Natural killer cell (primary cell): ENCODE data around the gene SRPRB. TPM values are rescaled to one million over a fixed set of nuclear protein-coding genes. Genes with fewer than 3 reads are reported as not detected.

Experiments
- ATAC-seq, 3 donors: fragments of 150-1000 bp in 2 of 3; fragments of 200-7000 bp in 1 of 3; cut with Tn5 transposase; 1 replicate in 1 of 3; 2 replicates in 2 of 3; pipeline ENCODE4 v1.10.0; 2021; ENCODE audit warnings: mild to moderate bottlenecking in 2 of 3, moderate library complexity in 2 of 3
- DNase-seq, 2 donors: peaks; one replicate each; pipeline versions ENCODE4 v3.0.0 to v3.0.0-alpha.2; 2013 to 2021; ENCODE audit warnings: mixed read lengths in 1 of 2
- H3K27ac ChIP-seq: one replicate; pipeline ENCODE4 v1.5.1; 2013; ENCODE audit warnings: mild to moderate bottlenecking, low read length
- H3K27me3 ChIP-seq: one replicate; pipeline ENCODE4 v1.6.1; 2013; ENCODE audit warnings: low read length; ENCODE audit not compliant: control insufficient read depth, insufficient read depth
- H3K36me3 ChIP-seq: one replicate; pipeline ENCODE4 v1.6.1; 2013; ENCODE audit warnings: low read length; ENCODE audit not compliant: control insufficient read depth, insufficient read depth
- H3K4me1 ChIP-seq: one replicate; pipeline ENCODE4 v1.6.1; 2013; ENCODE audit warnings: low read length; ENCODE audit not compliant: control insufficient read depth, insufficient read depth
- H3K4me3 ChIP-seq: one replicate; pipeline ENCODE4 v1.5.1; 2013; ENCODE audit warnings: low read length
- H3K9me3 ChIP-seq: one replicate; pipeline ENCODE4 v1.6.1; 2013; ENCODE audit warnings: low read length; ENCODE audit not compliant: control insufficient read depth, insufficient read depth
- H3K27ac Mint-ChIP-seq, 2 donors: one replicate each; pipeline ENCODE4 v1.8.0; 2022; ENCODE audit warnings: mild to moderate bottlenecking in 2 of 2, mixed read lengths in 2 of 2, moderate library complexity in 1 of 2
- H3K27me3 Mint-ChIP-seq, 2 donors: one replicate each; pipeline ENCODE4 v1.8.0; 2022; ENCODE audit warnings: low read depth in 2 of 2, mixed read lengths in 2 of 2
- H3K36me3 Mint-ChIP-seq: one replicate; pipeline ENCODE4 v1.8.0; 2022; ENCODE audit warnings: mixed read lengths
- H3K4me1 Mint-ChIP-seq, 2 donors: one replicate each; pipeline ENCODE4 v1.8.0; 2022; ENCODE audit warnings: mixed read lengths in 2 of 2
- H3K4me3 Mint-ChIP-seq: one replicate; pipeline ENCODE4 v1.8.0; 2022; ENCODE audit warnings: mild to moderate bottlenecking, moderate library complexity, mixed read lengths
- H3K9me3 Mint-ChIP-seq, 2 donors: one replicate each; pipeline ENCODE4 v1.8.0; 2022; ENCODE audit warnings: mixed read lengths in 2 of 2
- CTCF ChIP-seq: fragments of 200-600 bp; IDR thresholded peaks from one replicate; pipeline ENCODE4 v1.8.0; 2022; ENCODE audit warnings: antibody characterized with exemption
- WGBS: methylation state at CpG from one replicate; pipeline ENCODE4 v1.1.7; 2013; ENCODE audit warnings: missing lambda C conversion rate; ENCODE audit not compliant: insufficient coverage; 5-methylcytosine and 5-hydroxymethylcytosine counted together
- intact Hi-C: fragments of 100-400 bp; cut with micrococcal nuclease; formaldehyde crosslinking; loops from one replicate; pipeline ENCODE4 v1.14.2; 2022
- total RNA-seq, 4 donors: library from RNA; stranded (reverse); fragments of 120-200 nt in 1 of 4; gene quantifications; one replicate each; pipeline versions ENCODE4 v1.2.3 to v1.2.4, GENCODE V29; 2013 to 2022

The SRPRB gene
- total RNA-seq, 3 donors from 2014 or later (not counting 1 experiment from before 2014, with no cell fraction given): 19.8 to 26.4 (median 22.4) TPM

- 88% methylated on average over 3 of the region's 3 CpGs for WGBS
- Mint-ChIP-seq H3K27ac (no peak overlapping the region), H3K36me3 (no peaks in the 10 kb centered on the region), H3K4me3 (no peak overlapping the region), H3K4me1 (no peaks in the 10 kb centered on the region), H3K9me3 (no peaks in the 10 kb centered on the region), H3K27me3 (no peaks in the 10 kb centered on the region)
- DNase-seq (no peak), ATAC-seq (no peak)
- no peaks in the 10 kb centered on the region for H3K9me3 ChIP-seq
- no peak overlapping the region for H3K4me3 ChIP-seq
- H3K27ac ChIP-seq: no peak overlapping the region
- no peaks in the 10 kb centered on the region for H3K27me3 ChIP-seq
- no peaks in the 10 kb centered on the region for H3K4me1 ChIP-seq
- intact Hi-C loops: no loop called here
- peaks cover 4% of the 10 kb centered on the region for H3K36me3 ChIP-seq
- TF ChIP-seq CTCF: no peak
Measured at GRCh38 chr3:133830071-133830470, 24.5 kb downstream of the SRPRB start.

GRCh38 chr3:133831966-133832801 is 26.6 kb downstream of the SRPRB start:
- no peak overlapping the region for H3K4me3 Mint-ChIP-seq
- no peaks in the 10 kb centered on the region for H3K9me3 ChIP-seq
- no peaks in the 10 kb centered on the region for H3K27me3 Mint-ChIP-seq
- DNase-seq (no peak), ATAC-seq (no peak)
- no peaks in the 10 kb centered on the region for H3K4me1 Mint-ChIP-seq
- H3K4me1 ChIP-seq: no peaks in the 10 kb centered on the region
- no peaks in the 10 kb centered on the region for H3K27me3 ChIP-seq
- H3K36me3 Mint-ChIP-seq: no peaks in the 10 kb centered on the region
- H3K36me3 ChIP-seq: no peaks in the 10 kb centered on the region
- WGBS: 78% methylated on average over 13 of the region's 13 CpGs
- no peak overlapping the region for H3K27ac Mint-ChIP-seq
- no peak overlapping the region for H3K4me3 ChIP-seq
- H3K27ac ChIP-seq: no peak overlapping the region
- intact Hi-C loops: no loop called here
- no peak for TF ChIP-seq CTCF
- H3K9me3 Mint-ChIP-seq: no peaks in the 10 kb centered on the region

- no peaks in the 10 kb centered on the region for H3K27me3 Mint-ChIP-seq
- no peak for DNase-seq
- no peak for TF ChIP-seq CTCF
- 95% methylated on average over 10 of the region's 10 CpGs for WGBS
- intact Hi-C loops: no loop called here
- H3K9me3 ChIP-seq: no peaks in the 10 kb centered on the region
- no peak for ATAC-seq
- H3K27me3 ChIP-seq: no peaks in the 10 kb centered on the region
- H3K36me3 ChIP-seq: no peaks in the 10 kb centered on the region
- H3K4me1 ChIP-seq: no peaks in the 10 kb centered on the region
- no peaks in the 10 kb centered on the region for H3K4me1 Mint-ChIP-seq
- H3K4me3 Mint-ChIP-seq: no peak overlapping the region
- H3K36me3 Mint-ChIP-seq: no peaks in the 10 kb centered on the region
- no peak overlapping the region for H3K27ac Mint-ChIP-seq
- H3K4me3 ChIP-seq: no peak overlapping the region
- no peak overlapping the region for H3K27ac ChIP-seq
- H3K9me3 Mint-ChIP-seq: no peaks in the 10 kb centered on the region
Measured at GRCh38 chr3:133832802-133833144, 27.2 kb downstream of the SRPRB start.

- Histone ChIP-seq H3K36me3 (no peaks in the 10 kb centered on the region), H3K27ac (no peak overlapping the region), H3K4me3 (no peak overlapping the region), H3K9me3 (no peaks in the 10 kb centered on the region), H3K27me3 (no peaks in the 10 kb centered on the region), H3K4me1 (no peaks in the 10 kb centered on the region)
- no peak for ATAC-seq
- no peaks in the 10 kb centered on the region for H3K4me1 Mint-ChIP-seq
- no peak overlapping the region for H3K4me3 Mint-ChIP-seq
- intact Hi-C loops: no loop called here
- H3K27ac Mint-ChIP-seq: no peak overlapping the region
- no peaks in the 10 kb centered on the region for H3K9me3 Mint-ChIP-seq
- H3K36me3 Mint-ChIP-seq: no peaks in the 10 kb centered on the region
- WGBS: 87% methylated on average over 5 of the region's 5 CpGs
- no peak for DNase-seq
- TF ChIP-seq CTCF: no peak
- no peaks in the 10 kb centered on the region for H3K27me3 Mint-ChIP-seq
Measured at GRCh38 chr3:133833267-133833666, 27.7 kb downstream of the SRPRB start.
